HUES6 (cell line): Measurements from ENCODE around the gene ESAM.

Experiments
- H3K27ac ChIP-seq: 2 replicates; pipeline ENCODE4 v1.7.0; 2013; ENCODE audit warnings: low read depth, mild to moderate bottlenecking, low read length, inconsistent platforms
- H3K27me3 ChIP-seq: 2 replicates; pipeline ENCODE4 v1.6.1; 2013; ENCODE audit warnings: low read length; ENCODE audit not compliant: control insufficient read depth, insufficient read depth
- H3K36me3 ChIP-seq: 2 replicates; pipeline ENCODE4 v1.6.1; 2013; ENCODE audit warnings: low read length; ENCODE audit not compliant: control insufficient read depth, insufficient read depth
- H3K4me1 ChIP-seq: 2 replicates; pipeline ENCODE4 v1.6.1; 2013; ENCODE audit warnings: low read length; ENCODE audit not compliant: control insufficient read depth, insufficient read depth
- H3K4me3 ChIP-seq: 2 replicates; pipeline ENCODE4 v1.5.1; 2013; ENCODE audit warnings: low read depth, low read length
- H3K9ac ChIP-seq: one replicate; pipeline ENCODE4 v1.6.1; 2013; ENCODE audit warnings: mild to moderate bottlenecking, low read length
- H3K9me3 ChIP-seq: 2 replicates; pipeline ENCODE4 v1.6.1; 2013; ENCODE audit warnings: low read depth, low read length; ENCODE audit not compliant: control insufficient read depth, insufficient read depth

Gene ESAM

GRCh38 chr11:124758355-124759265 is 3.5 kb downstream of the ESAM start:
- Histone ChIP-seq H3K9ac (no peak overlapping the region), H3K27me3 (peaks cover 94% of the 10 kb centered on the region), H3K36me3 (no peaks in the 10 kb centered on the region), H3K27ac (no peak overlapping the region), H3K9me3 (no peaks in the 10 kb centered on the region), H3K4me1 (peaks cover 29% of the 10 kb centered on the region), H3K4me3 (peak overlapping the region; percentile 60)

DNA sequence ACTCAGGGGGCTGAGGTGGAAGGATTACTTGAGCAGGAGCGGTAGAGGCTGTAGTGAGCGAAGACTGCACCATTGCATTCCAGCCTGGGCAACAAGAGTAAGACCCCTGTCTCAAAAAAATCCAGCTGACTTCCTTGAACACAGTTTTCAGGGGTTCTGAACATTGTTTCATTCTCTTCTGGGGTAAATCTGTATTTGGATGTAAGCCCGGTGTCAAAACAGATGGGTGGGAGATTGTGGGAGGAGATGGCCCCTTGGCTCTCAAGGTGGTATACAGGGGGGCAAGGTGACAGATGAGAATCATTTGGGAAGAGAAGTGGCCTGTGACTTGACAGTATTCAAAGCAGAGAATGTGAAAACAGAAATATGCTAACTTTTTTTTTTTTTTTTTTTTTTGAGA is 4.8 kb downstream of the ESAM start:
- no peak overlapping the region for H3K27ac ChIP-seq
- H3K9me3 ChIP-seq: no peaks in the 10 kb centered on the region
- no peak overlapping the region for H3K9ac ChIP-seq
- no peaks in the 10 kb centered on the region for H3K36me3 ChIP-seq
- peaks cover 35% of the 10 kb centered on the region for H3K4me1 ChIP-seq
- peaks cover 99% of the 10 kb centered on the region for H3K27me3 ChIP-seq
- no peak overlapping the region for H3K4me3 ChIP-seq

DNA sequence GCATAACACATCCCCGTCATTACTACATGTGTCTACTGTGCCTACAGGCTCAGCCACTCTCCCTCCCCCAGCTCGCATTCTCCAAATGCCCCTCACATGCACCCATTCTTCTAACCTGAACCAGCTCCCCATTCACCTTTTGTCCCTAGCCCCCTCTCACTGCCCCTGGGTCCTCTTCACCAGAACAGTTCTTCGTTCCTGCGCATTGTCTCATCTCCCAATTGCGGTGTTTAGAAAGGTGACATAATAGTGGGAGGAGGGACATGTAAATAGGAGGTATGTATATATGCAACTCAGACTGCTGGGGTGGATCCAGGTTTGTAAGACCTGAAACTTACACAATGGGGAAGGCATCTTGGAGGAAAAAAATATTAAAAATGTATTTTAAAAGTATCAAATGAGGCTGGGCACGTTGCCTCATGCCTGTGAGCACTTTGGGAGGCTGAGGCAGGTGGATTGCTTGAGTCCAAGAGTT is 5.3 kb downstream of the ESAM start:
- no peak overlapping the region for H3K9ac ChIP-seq
- peaks cover 41% of the 10 kb centered on the region for H3K4me1 ChIP-seq
- H3K9me3 ChIP-seq: no peaks in the 10 kb centered on the region
- peaks cover 99% of the 10 kb centered on the region for H3K27me3 ChIP-seq
- no peaks in the 10 kb centered on the region for H3K36me3 ChIP-seq
- no peak overlapping the region for H3K4me3 ChIP-seq
- no peak overlapping the region for H3K27ac ChIP-seq

DNA sequence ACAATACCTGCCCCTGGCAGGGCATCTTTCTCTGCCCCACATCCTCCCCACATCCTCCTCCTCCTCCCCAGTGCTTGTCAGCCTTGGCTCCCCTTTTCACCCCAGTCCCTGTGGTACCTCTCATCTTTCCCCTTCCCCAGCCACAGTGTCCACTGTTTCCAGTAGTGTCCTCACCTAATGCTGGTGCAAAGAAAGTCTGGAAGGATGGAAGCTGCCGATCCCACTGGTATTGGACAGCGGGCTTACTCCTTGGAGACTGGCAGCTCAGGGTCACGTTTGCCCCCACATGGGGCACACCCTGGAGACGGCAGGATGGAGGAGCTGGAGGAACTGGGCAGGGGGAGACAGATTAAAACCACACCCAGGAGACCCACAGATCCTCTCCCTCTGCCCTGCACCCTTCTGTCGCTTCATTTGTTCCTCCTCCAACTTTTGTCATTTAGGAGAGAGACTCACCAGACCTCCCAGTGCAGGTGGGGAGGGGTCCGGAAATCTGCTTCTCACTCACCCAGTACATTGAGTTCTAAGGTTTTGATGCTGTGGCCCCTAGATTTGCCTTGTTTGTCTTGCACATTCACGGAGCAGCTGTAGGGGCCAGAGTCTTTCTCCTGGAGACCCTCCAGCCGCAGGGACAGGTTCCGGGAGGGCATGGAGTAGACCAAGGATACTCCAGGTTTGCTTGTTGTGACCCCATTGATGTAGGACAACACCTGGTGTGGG is 5.9 kb downstream of the ESAM start:
- Histone ChIP-seq H3K27ac (no peak overlapping the region), H3K4me1 (peaks cover 44% of the 10 kb centered on the region), H3K27me3 (peaks cover 99% of the 10 kb centered on the region)

GRCh38 chr11:124754710-124755109 is 7.4 kb downstream of the ESAM start:
- Histone ChIP-seq H3K9me3 (no peaks in the 10 kb centered on the region), H3K4me1 (peaks cover 34% of the 10 kb centered on the region), H3K4me3 (no peak overlapping the region), H3K36me3 (no peaks in the 10 kb centered on the region), H3K9ac (no peak overlapping the region), H3K27ac (no peak overlapping the region), H3K27me3 (peaks cover 99% of the 10 kb centered on the region)

More for the DNA sequence above, 5.9 kb downstream of the ESAM start:
- no peak overlapping the region for H3K9ac ChIP-seq
- H3K36me3 ChIP-seq: no peaks in the 10 kb centered on the region
- H3K9me3 ChIP-seq: no peaks in the 10 kb centered on the region
- H3K4me3 ChIP-seq: no peak overlapping the region

DNA sequence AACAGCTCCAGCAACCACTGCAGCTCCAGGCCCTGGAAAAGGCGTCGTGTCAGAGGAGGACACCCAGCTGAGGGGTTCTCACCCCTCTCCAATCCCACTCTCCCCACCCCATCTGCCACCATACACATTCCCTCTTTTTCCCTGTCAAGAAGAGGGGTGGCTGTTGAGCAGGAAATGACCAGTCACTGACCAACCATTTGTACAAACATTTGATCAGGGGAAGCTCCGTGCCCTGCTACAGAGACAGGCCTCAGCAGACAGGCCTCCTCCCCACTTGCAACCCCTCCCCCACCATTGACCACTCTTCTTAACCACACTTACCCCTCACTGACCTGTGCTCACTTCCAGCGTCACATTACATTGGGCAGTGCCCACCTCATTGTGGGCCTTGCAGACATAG is 7.8 kb downstream of the ESAM start:
- H3K9ac ChIP-seq: no peak overlapping the region
- no peak overlapping the region for H3K4me3 ChIP-seq
- peaks cover 30% of the 10 kb centered on the region for H3K4me1 ChIP-seq
- H3K27me3 ChIP-seq: peaks cover 99% of the 10 kb centered on the region
- H3K36me3 ChIP-seq: no peaks in the 10 kb centered on the region
- no peak overlapping the region for H3K27ac ChIP-seq
- no peaks in the 10 kb centered on the region for H3K9me3 ChIP-seq

- Histone ChIP-seq H3K27ac (no peak overlapping the region), H3K27me3 (peaks cover 99% of the 10 kb centered on the region), H3K9me3 (no peaks in the 10 kb centered on the region), H3K9ac (no peak overlapping the region), H3K4me3 (no peak overlapping the region), H3K36me3 (no peaks in the 10 kb centered on the region), H3K4me1 (peaks cover 27% of the 10 kb centered on the region)
These were observed 8.5 kb downstream of the ESAM start for GRCh38 chr11:124753624-124754023.

DNA sequence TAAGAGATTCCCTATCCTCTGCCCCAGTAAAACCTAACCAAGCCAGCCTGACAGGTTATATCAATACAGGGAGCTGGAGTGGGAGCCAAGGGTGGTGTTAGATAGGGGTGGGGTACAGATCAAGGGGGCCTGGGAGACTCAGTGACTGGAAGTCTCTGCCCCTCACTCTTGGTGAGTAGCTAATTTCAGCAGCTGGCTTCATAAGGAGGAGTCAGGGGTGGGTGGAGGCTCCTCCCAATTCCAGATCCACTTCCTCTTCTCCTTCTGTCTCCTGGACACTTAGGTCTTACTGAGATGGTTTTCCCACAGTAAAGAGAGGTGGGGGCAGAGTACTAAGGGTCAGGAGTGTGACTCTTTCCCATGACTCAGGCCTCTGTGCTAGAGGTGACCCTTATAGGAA is 8.9 kb downstream of the ESAM start:
- Histone ChIP-seq H3K4me3 (no peak overlapping the region), H3K27me3 (peaks cover 99% of the 10 kb centered on the region)

GRCh38 chr11:124752471-124753102 is 9.5 kb downstream of the ESAM start:
- H3K4me3 ChIP-seq: peak overlapping the region; percentile 46
- no peaks in the 10 kb centered on the region for H3K9me3 ChIP-seq
- peaks cover 99% of the 10 kb centered on the region for H3K27me3 ChIP-seq
- no peak overlapping the region for H3K9ac ChIP-seq
- H3K36me3 ChIP-seq: no peaks in the 10 kb centered on the region
- peaks cover 29% of the 10 kb centered on the region for H3K4me1 ChIP-seq
- no peak overlapping the region for H3K27ac ChIP-seq

More for the DNA sequence above, 8.9 kb downstream of the ESAM start:
- Histone ChIP-seq H3K4me1 (peaks cover 27% of the 10 kb centered on the region), H3K27ac (no peak overlapping the region), H3K9ac (no peak overlapping the region), H3K36me3 (no peaks in the 10 kb centered on the region), H3K9me3 (no peaks in the 10 kb centered on the region)

- Histone ChIP-seq H3K36me3 (no peaks in the 10 kb centered on the region), H3K9ac (no peak within 1 kb of the TSS), H3K9me3 (no peaks in the 10 kb centered on the region), H3K4me1 (peaks cover 35% of the 10 kb centered on the region), H3K27ac (no peak within 1 kb of the TSS), H3K4me3 (peak within 1 kb of the TSS; percentile 46), H3K27me3 (peaks cover 99% of the 10 kb centered on the region)
These were observed 10.2 kb downstream of the ESAM start, which contains the start of gene VSIG2 for GRCh38 chr11:124751741-124752470. TSS of gene VSIG2 (minus strand) at chr11:124752255. CDS start at chr11:124752137, 118 bp downstream.
